ENCODE results near the gene FOCAD. TPM values are rescaled to one million over a fixed set of nuclear protein-coding genes. Genes with fewer than 3 reads are reported as not detected.

FOCAD gene
- total RNA-seq, 1 experiment from 2014 or later, result 40.7 TPM

- POLR2A ChIA-PET, result no interaction called here
- BruUV-seq (replicated peaks), result no TSS peak
- Histone ChIP-seq H3K4me2 (ENCODE audit: low read length) (no peak overlapping the region), H4K20me1 (ENCODE audit: insufficient read depth) (no peaks in the 10 kb centered on the region), H3K9me2 (ENCODE audit: insufficient read depth) (no peaks in the 10 kb centered on the region), H2AFZ (ENCODE audit: low read depth, low read length, poor library complexity, severe bottlenecking) (no peak overlapping the region), H3K27me3 (ENCODE audit: insufficient read depth, low read length) (no peaks in the 10 kb centered on the region), H3K27ac (ENCODE audit: low read depth, low read length) (no peak overlapping the region), H3K36me3 (ENCODE audit: control insufficient read depth in 1 of 2, insufficient read depth in 2 of 2, low read length in 2 of 2) (no peaks in the 10 kb centered on the region), H3K9ac (ENCODE audit: low read length) (no peak overlapping the region), H3K4me1 (ENCODE audit: control insufficient read depth in 1 of 2, insufficient read depth in 2 of 2, low read length in 2 of 2) (peaks cover 0 to 2% of the 10 kb centered on the region in 2 experiments; a peak in 2 of 4 replicates), H3K9me3 (ENCODE audit: control insufficient read depth in 1 of 2, insufficient read depth in 1 of 2, low read depth in 1 of 2, low read length in 2 of 2) (peaks cover 0 to 2% of the 10 kb centered on the region in 2 experiments; a peak in 1 of 4 replicates), H3K4me3 (replicated peaks in 1 of 2; ENCODE audit: low read depth in 1 of 2, low read length in 2 of 2) (no peak overlapping the region), H3K79me2 (ENCODE audit: insufficient read depth, low read length) (no peaks in the 10 kb centered on the region)
- ATAC-seq (no peak), DNase-seq (ENCODE audit: low read depth, low spot score) (no peak)
- intact Hi-C loops (cut with micrococcal nuclease), result no loop called here
- no peak for TF ChIP-seq FOSL1 (IDR thresholded peaks at IDR 0.05; ENCODE audit: low read depth)
- no peak for TF ChIP-seq JUND (IDR thresholded peaks at IDR 0.05)
- TF ChIP-seq ZBTB33 (IDR thresholded peaks at IDR 0.05; ENCODE audit: extremely low read depth, insufficient replicate concordance, low read length), result no peak
- TF ChIP-seq EZH2 (IDR thresholded peaks at IDR 0.05), result no peak
- no peak for TF ChIP-seq TCF7L2 (IDR thresholded peaks at IDR 0.05; ENCODE audit: borderline replicate concordance, extremely low read depth, insufficient read depth, insufficient read length)
- no peak for TF ChIP-seq ZFX (IDR thresholded peaks at IDR 0.05)
- TF ChIP-seq EZH2phosphoT487 (IDR thresholded peaks at IDR 0.05; ENCODE audit: borderline replicate concordance), result no peak
- no peak for TF ChIP-seq REST (IDR thresholded peaks at IDR 0.05; ENCODE audit: low read depth)
- TF ChIP-seq SRF (IDR thresholded peaks at IDR 0.05; ENCODE audit: low read depth), result no peak
- TF ChIP-seq CEBPB (IDR thresholded peaks at IDR 0.05; ENCODE audit: low read depth), result no peak
- TF ChIP-seq EGR1 (IDR thresholded peaks at IDR 0.05; ENCODE audit: low read depth), result no peak
- TF ChIP-seq POLR2A (IDR thresholded peaks at IDR 0.05; ENCODE audit: borderline replicate concordance, extremely low read depth, insufficient read depth, insufficient read length), result no peak
- no peak for TF ChIP-seq ELF1 (IDR thresholded peaks at IDR 0.05; ENCODE audit: borderline replicate concordance, low read depth)
- no peak for TF ChIP-seq ZNF274 (IDR thresholded peaks at IDR 0.05; ENCODE audit: low read depth, low read length)
- no peak for TF ChIP-seq ATF3 (IDR thresholded peaks at IDR 0.05)
- no peak for TF ChIP-seq SP1 (IDR thresholded peaks at IDR 0.05; ENCODE audit: low read depth)
- TF ChIP-seq CTCF (IDR thresholded peaks at IDR 0.05 in 2 of 3, conservative IDR thresholded peaks at IDR 0.05 in 1 of 3; ENCODE audit: borderline replicate concordance in 1 of 3, insufficient read depth in 1 of 3, low read depth in 2 of 3, low read length in 2 of 3), result no peak
- TF ChIP-seq RAD21 (IDR thresholded peaks at IDR 0.05; ENCODE audit: low read depth), result no peak
- RAD21 ChIA-PET (ENCODE audit: low non-redundant PET in 1 of 2, low total read pairs in 2 of 2, uncharacterized antibody in 2 of 2, unreplicated experiment in 2 of 2), result no interaction called here
- CTCF ChIA-PET, result no interaction called here
Measured at GRCh38 chr9:20837166-20837565, 153.1 kb downstream of the FOCAD start.

Measured in HCT116 (cell line).